ENCODE data around the gene RBFOX1. TPM values are rescaled to one million over a fixed set of nuclear protein-coding genes. Genes with fewer than 3 reads are reported as not detected.

RBFOX1 gene
- total RNA-seq, 1 donor from 2014 or later, result 0.84 TPM

DNA sequence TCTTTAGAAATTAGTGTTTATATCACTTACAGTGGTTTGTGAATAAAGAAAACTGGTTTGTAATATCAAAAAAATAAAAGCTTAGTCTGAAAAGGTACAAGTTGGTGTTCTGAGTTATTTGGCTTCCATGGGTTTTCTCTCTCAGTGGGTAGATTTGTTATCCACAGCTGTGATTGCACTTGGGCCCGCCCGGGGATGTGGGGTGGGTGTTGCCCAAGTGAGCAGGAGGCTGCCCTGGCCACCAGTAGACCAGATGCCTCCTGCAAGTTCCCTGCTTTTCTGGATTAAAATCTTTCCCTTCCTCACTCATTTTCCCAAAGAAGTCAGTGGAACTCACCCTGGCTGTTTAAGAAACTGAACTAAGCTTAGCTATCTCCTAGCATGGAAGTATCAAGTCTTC, 380.6 kb downstream of the RBFOX1 start:
- Histone ChIP-seq H4K20me1 (ENCODE audit: insufficient read depth, low read length) (no peaks in the 10 kb centered on the region), H3K79me2 (ENCODE audit: insufficient read depth, low read length) (no peaks in the 10 kb centered on the region), H3K9me3 (ENCODE audit: insufficient read depth, low read depth, low read length) (peaks cover 4% of the 10 kb centered on the region), H3K9ac (ENCODE audit: low read length) (no peak overlapping the region), H2AFZ (ENCODE audit: low read depth, low read length) (no peak overlapping the region), H3K27me3 (ENCODE audit: insufficient read depth, low read length) (no peaks in the 10 kb centered on the region), H3K4me3 (ENCODE audit: insufficient read depth, low read depth, low read length) (no peak overlapping the region), H3K27ac (ENCODE audit: low read depth, low read length) (no peak overlapping the region), H3K4me1 (ENCODE audit: insufficient read depth, low read length) (no peaks in the 10 kb centered on the region), H3K36me3 (ENCODE audit: insufficient read depth, low read length) (no peaks in the 10 kb centered on the region), H3K4me2 (ENCODE audit: low read length) (no peak overlapping the region)
- no peaks in the 10 kb centered on the region for H3K4me1 Mint-ChIP-seq (ENCODE audit: low read depth, unreplicated experiment)
- H3K9me3 Mint-ChIP-seq (ENCODE audit: unreplicated experiment), result peaks cover 2% of the 10 kb centered on the region
- H3K27me3 Mint-ChIP-seq (ENCODE audit: low read depth, unreplicated experiment), result peaks cover 8% of the 10 kb centered on the region
- no peak overlapping the region for H3K27ac Mint-ChIP-seq (ENCODE audit: unreplicated experiment)
- FAIRE-seq (no peak), DNase-seq (ENCODE audit: low read depth) (no peak)
- no peaks in the 10 kb centered on the region for H3K36me3 Mint-ChIP-seq (ENCODE audit: low read depth, unreplicated experiment)
- no peak overlapping the region for H3K4me3 Mint-ChIP-seq (ENCODE audit: unreplicated experiment)
- TF ChIP-seq EZH2 (IDR thresholded peaks at IDR 0.05; ENCODE audit: insufficient read depth, low read length), result no peak
- TF ChIP-seq, protein P1, sequence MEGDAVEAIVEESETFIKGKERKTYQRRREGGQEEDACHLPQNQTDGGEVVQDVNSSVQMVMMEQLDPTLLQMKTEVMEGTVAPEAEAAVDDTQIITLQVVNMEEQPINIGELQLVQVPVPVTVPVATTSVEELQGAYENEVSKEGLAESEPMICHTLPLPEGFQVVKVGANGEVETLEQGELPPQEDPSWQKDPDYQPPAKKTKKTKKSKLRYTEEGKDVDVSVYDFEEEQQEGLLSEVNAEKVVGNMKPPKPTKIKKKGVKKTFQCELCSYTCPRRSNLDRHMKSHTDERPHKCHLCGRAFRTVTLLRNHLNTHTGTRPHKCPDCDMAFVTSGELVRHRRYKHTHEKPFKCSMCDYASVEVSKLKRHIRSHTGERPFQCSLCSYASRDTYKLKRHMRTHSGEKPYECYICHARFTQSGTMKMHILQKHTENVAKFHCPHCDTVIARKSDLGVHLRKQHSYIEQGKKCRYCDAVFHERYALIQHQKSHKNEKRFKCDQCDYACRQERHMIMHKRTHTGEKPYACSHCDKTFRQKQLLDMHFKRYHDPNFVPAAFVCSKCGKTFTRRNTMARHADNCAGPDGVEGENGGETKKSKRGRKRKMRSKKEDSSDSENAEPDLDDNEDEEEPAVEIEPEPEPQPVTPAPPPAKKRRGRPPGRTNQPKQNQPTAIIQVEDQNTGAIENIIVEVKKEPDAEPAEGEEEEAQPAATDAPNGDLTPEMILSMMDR (IDR thresholded peaks at IDR 0.05; ENCODE audit: insufficient read depth, low read depth, low read length), result no peak

DNA sequence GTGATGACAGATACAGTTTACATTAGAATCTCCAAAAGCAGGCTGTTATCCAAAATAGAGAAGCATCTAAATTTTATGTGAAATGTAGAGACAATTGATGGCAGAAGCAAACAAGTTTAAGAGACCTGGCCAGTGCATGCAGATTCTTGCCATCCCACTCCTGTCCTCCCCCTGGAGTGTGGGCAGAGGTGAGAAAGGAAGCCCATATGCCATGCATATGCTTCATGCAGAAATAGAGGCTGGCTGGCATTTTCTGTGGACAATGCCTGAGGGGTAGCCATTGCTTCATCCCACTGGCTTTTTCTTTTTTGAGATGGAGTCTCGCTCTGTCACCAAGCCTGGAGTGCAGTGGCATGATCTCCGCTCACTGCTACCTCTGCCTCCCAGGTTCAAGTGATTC, 382.1 kb downstream of the RBFOX1 start:
- no peak for TF ChIP-seq EZH2 (IDR thresholded peaks at IDR 0.05; ENCODE audit: insufficient read depth, low read length)
- TF ChIP-seq, protein P1 (IDR thresholded peaks at IDR 0.05; ENCODE audit: insufficient read depth, low read depth, low read length), result no peak
- H3K4me1 Mint-ChIP-seq (ENCODE audit: low read depth, unreplicated experiment), result no peaks in the 10 kb centered on the region
- H3K4me3 Mint-ChIP-seq (ENCODE audit: unreplicated experiment), result no peak overlapping the region
- H3K9me3 ChIP-seq (ENCODE audit: insufficient read depth, low read depth, low read length), result peaks cover 4% of the 10 kb centered on the region
- no peaks in the 10 kb centered on the region for H3K36me3 ChIP-seq (ENCODE audit: insufficient read depth, low read length)
- H3K4me2 ChIP-seq (ENCODE audit: low read length), result no peak overlapping the region
- H3K36me3 Mint-ChIP-seq (ENCODE audit: low read depth, unreplicated experiment), result no peaks in the 10 kb centered on the region
- peaks cover 10% of the 10 kb centered on the region for H3K27me3 Mint-ChIP-seq (ENCODE audit: low read depth, unreplicated experiment)
- H3K27me3 ChIP-seq (ENCODE audit: insufficient read depth, low read length), result no peaks in the 10 kb centered on the region
- no peaks in the 10 kb centered on the region for H3K79me2 ChIP-seq (ENCODE audit: insufficient read depth, low read length)
- DNase-seq (ENCODE audit: low read depth) (no peak), FAIRE-seq (no peak)
- H3K27ac ChIP-seq (ENCODE audit: low read depth, low read length), result no peak overlapping the region
- no peaks in the 10 kb centered on the region for H4K20me1 ChIP-seq (ENCODE audit: insufficient read depth, low read length)
- no peak overlapping the region for H3K9ac ChIP-seq (ENCODE audit: low read length)
- H3K4me3 ChIP-seq (ENCODE audit: insufficient read depth, low read depth, low read length), result no peak overlapping the region
- no peaks in the 10 kb centered on the region for H3K9me3 Mint-ChIP-seq (ENCODE audit: unreplicated experiment)
- no peak overlapping the region for H3K27ac Mint-ChIP-seq (ENCODE audit: unreplicated experiment)
- H3K4me1 ChIP-seq (ENCODE audit: insufficient read depth, low read length), result no peaks in the 10 kb centered on the region
- no peak overlapping the region for H2AFZ ChIP-seq (ENCODE audit: low read depth, low read length)

DNA sequence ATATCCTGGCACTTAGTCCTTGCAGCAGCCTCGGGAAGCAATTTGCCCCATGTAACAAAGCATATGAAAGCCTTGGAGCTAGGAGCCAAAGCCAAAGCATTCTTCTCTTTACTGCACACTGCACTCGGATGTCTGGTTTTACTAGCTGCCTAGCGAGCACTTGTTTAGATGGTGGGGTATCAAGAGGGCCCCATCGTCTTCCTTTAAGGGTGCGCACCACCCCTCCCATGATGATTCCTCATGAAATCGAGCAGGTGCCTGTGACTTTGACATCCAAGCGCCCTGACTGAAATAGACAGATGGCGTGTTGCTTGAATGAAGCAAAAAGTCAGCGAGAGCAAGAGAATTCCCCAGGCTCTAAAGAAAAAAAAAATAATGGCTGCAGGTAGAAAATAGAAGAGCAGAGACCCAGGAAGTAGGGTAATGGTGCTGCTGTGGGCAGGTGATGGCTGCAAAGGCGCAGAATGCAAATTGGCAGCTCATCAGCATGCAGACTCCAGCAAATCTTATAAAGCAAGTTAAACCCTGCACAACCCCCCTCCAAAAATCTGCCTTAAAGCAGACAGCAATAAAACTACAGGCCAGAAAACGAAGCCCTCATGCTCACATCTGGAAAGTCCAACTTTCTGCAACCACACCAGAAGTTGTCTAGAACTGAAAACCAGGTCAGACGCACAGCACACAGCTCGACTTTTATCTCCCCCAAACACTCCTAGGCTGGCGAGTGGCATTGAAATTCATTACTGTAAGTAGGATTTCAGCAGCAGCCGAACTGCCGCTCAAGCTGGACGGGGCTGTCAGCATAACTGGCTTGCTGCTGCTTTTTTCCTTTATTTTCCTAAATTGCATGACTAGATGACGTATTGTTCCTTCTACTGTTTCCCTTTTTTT, 384.3 kb downstream of the RBFOX1 start:
- H3K4me3 ChIP-seq (ENCODE audit: insufficient read depth, low read depth, low read length), result no peak overlapping the region
- no peaks in the 10 kb centered on the region for H3K36me3 ChIP-seq (ENCODE audit: insufficient read depth, low read length)
- FAIRE-seq (no peak), DNase-seq (ENCODE audit: low read depth) (no peak)
- H3K4me1 ChIP-seq (ENCODE audit: insufficient read depth, low read length), result no peaks in the 10 kb centered on the region
- no peaks in the 10 kb centered on the region for H3K27me3 ChIP-seq (ENCODE audit: insufficient read depth, low read length)
- H3K9ac ChIP-seq (ENCODE audit: low read length), result no peak overlapping the region
- no peak overlapping the region for H3K4me2 ChIP-seq (ENCODE audit: low read length)
- Mint-ChIP-seq H3K27me3 (ENCODE audit: low read depth, unreplicated experiment) (peaks cover 10% of the 10 kb centered on the region), H3K9me3 (ENCODE audit: unreplicated experiment) (no peaks in the 10 kb centered on the region), H3K27ac (ENCODE audit: unreplicated experiment) (no peak overlapping the region), H3K4me3 (ENCODE audit: unreplicated experiment) (no peak overlapping the region), H3K4me1 (ENCODE audit: low read depth, unreplicated experiment) (no peaks in the 10 kb centered on the region), H3K36me3 (ENCODE audit: low read depth, unreplicated experiment) (no peaks in the 10 kb centered on the region)
- H3K79me2 ChIP-seq (ENCODE audit: insufficient read depth, low read length), result no peaks in the 10 kb centered on the region
- H3K9me3 ChIP-seq (ENCODE audit: insufficient read depth, low read depth, low read length), result peaks cover 4% of the 10 kb centered on the region
- TF ChIP-seq, protein P1 (IDR thresholded peaks at IDR 0.05; ENCODE audit: insufficient read depth, low read depth, low read length), result no peak
- TF ChIP-seq EZH2 (IDR thresholded peaks at IDR 0.05; ENCODE audit: insufficient read depth, low read length), result no peak
- no peak overlapping the region for H3K27ac ChIP-seq (ENCODE audit: low read depth, low read length)
- H2AFZ ChIP-seq (ENCODE audit: low read depth, low read length), result no peak overlapping the region
- H4K20me1 ChIP-seq (ENCODE audit: insufficient read depth, low read length), result no peaks in the 10 kb centered on the region
